Ishikawa (cell line): ENCODE data around the gene THAP2.

Source experiments
- CEBPB ChIP-seq: IDR thresholded peaks from 2 replicates; pipeline ENCODE4 v1.6.1; 2012
- CREB1 ChIP-seq: IDR thresholded peaks from 2 replicates; pipeline ENCODE4 v1.6.1; 2012; ENCODE audit warnings: low read depth
- EGR1 ChIP-seq: IDR thresholded peaks from 2 replicates; pipeline ENCODE4 v1.6.1; 2012
- EP300 ChIP-seq: IDR thresholded peaks from 2 replicates; pipeline ENCODE4 v1.6.1; 2012; ENCODE audit warnings: borderline replicate concordance
- FOXM1 ChIP-seq: IDR thresholded peaks from 2 replicates; pipeline ENCODE4 v1.6.1; 2012; ENCODE audit warnings: low read depth, borderline replicate concordance
- MAX ChIP-seq: IDR thresholded peaks from 2 replicates; pipeline ENCODE4 v1.6.1; 2012
- NFIC ChIP-seq: IDR thresholded peaks from 2 replicates; pipeline ENCODE4 v1.6.1; 2012
- RAD21 ChIP-seq: IDR thresholded peaks from 2 replicates; pipeline ENCODE4 v1.6.1; 2012; ENCODE audit warnings: low read depth
- REST ChIP-seq: IDR thresholded peaks from 2 replicates; pipeline ENCODE4 v1.6.1; 2012; ENCODE audit warnings: low read depth, mild to moderate bottlenecking
- TAF1 ChIP-seq: IDR thresholded peaks from 2 replicates; pipeline ENCODE4 v1.6.1; 2012; ENCODE audit warnings: low read depth, mild to moderate bottlenecking
- TCF12 ChIP-seq: IDR thresholded peaks from 2 replicates; pipeline ENCODE4 v1.6.1; 2012; ENCODE audit warnings: low read depth
- TEAD4 ChIP-seq: IDR thresholded peaks from 2 replicates; pipeline ENCODE4 v1.6.1; 2012
- YY1 ChIP-seq: IDR thresholded peaks from 2 replicates; pipeline ENCODE4 v1.6.1; 2012; ENCODE audit warnings: low read depth
- ZBTB7A ChIP-seq: IDR thresholded peaks from 2 replicates; pipeline ENCODE4 v1.6.1; 2012; ENCODE audit warnings: low read depth
- TF ChIP-seq, protein P1 (sequence below): IDR thresholded peaks from 2 replicates; pipeline ENCODE4 v1.6.1; 2012

Gene THAP2

DNA sequence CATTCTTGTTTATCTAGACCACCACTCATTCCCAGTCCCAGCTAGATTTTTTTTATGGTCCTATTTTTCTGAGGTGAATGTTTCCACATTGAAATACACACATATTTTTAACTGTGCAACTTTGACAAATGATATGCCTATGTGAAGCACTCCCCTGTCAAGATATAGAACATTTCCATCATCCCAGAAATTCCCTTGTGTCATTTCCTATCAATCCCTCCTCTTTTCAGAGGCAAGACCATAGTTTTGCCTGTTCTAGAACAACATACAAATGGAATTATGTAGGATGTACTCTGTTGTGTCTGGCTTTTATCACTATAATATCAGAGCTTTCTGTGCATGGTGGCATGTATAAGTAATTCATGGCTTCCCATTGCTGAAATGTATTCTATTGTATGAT is 54.5 kb downstream of the THAP2 start:
- TF ChIP-seq FOXM1 (no peak), MAX (no peak), TAF1 (no peak), EP300 (no peak), NFIC (no peak), EGR1 (no peak), RAD21 (no peak), CREB1 (no peak), YY1 (no peak)
- TF ChIP-seq, protein P1, sequence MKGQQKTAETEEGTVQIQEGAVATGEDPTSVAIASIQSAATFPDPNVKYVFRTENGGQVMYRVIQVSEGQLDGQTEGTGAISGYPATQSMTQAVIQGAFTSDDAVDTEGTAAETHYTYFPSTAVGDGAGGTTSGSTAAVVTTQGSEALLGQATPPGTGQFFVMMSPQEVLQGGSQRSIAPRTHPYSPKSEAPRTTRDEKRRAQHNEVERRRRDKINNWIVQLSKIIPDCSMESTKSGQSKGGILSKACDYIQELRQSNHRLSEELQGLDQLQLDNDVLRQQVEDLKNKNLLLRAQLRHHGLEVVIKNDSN, result no peak

DNA sequence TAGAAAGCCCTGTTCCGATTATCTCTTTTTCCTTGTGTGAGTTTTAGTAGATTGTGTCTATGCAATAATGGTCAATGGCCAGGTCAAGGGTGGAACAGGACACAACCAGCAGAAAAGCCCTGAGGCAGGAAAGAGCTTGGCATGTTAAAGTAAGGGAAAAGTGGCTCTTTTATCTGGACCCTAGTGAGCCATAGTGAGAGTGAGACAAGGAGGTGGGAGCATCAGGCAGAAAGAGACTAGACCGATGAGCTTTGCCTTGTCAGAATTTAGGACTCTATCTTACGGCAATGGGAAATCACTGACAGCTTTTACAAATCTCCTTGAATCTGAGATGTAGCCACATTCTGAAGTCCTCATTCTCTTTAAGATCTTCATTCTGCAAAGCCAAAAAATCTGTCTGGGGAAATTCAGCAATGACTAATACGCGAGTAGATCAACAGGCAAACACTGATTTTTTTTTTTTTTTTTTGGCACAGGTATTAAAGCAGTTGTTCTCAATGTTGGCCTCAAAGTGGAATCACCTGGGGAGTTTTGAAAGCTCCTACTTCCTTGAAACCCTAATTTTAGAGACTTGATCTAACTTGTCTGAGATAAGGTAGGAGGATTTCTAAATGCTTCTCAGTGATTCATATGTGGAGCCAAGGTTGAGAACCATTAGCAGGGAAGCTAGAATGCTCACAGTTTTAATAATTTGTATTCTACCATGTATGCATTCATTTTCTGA is 55.7 kb downstream of the THAP2 start:
- TF ChIP-seq TEAD4 (no peak), MAX (no peak), TCF12 (no peak), NFIC (no peak), YY1 (no peak), CEBPB (no peak), RAD21 (no peak), FOXM1 (no peak), ZBTB7A (no peak), TAF1 (no peak), REST (no peak), EP300 (no peak), CREB1 (no peak), EGR1 (no peak)
- TF ChIP-seq, protein P1, result no peak

DNA sequence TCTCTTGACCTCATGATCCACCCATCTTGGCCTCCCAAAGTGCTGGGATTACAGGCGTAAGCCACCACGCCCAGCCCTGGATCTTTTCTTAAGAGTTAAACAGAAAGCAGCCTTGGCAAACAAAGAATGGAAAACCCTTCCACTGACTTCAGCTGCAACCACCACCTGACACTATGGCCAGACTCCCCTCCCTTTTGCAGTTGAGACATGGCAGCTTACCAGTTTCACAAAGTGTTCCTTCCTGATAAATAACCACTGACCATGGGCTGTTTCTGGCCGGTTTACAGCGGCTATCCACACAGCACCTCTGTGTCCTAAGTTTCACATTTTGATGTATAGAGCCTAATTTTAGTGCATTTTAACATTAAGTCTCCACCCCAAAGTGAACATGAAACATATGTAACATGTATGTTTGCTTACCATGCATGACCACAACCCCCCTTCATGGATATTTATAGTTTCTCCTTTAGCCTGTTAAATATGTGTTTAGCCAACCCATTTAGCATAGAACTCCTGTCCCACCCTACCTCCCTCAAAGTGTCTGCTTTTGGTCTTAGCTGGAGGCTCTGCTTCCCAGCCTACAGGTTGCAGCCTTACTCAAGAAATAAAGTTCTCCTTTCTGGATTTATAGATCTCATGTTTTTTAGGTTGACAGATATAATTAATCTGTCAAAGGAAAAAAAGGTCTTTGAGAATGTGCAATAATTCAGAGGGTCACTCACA is 57.8 kb downstream of the THAP2 start:
- no peak for TF ChIP-seq NFIC

GRCh38 chr12:71725011-71725410 is 60.9 kb downstream of the THAP2 start:
- TF ChIP-seq ZBTB7A (no peak), MAX (no peak), NFIC (no peak)

- no peak for TF ChIP-seq CEBPB
Observed at GRCh38 chr12:71726548-71726947, 62.4 kb downstream of the THAP2 start.

DNA sequence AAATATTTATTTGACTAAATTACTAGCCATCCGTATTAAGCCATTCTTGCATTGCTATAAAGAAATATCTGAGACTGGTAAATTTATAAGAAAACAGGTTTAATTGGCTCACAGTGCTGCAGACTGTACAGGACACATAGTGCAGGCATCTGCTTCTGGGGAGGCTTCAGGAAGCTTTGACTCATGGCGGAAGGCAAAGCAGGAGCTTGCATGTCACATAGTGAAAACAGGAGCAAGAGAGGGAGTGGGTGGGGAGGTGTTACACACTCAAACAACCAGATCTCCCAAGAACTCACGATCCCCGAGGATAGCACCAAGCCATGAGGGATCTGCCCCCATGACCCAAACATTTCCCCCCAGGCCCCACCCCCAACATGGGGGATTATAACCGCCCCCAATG is 63.9 kb downstream of the THAP2 start:
- TF ChIP-seq, protein P1, result no peak
- TF ChIP-seq MAX, result no peak
- TF ChIP-seq EP300, result no peak
- no peak for TF ChIP-seq NFIC
